HepG2 (cell line): ENCODE data around the gene MTA1. TPM values are rescaled to one million over a fixed set of nuclear protein-coding genes. Genes with fewer than 3 reads are reported as not detected.

Experiments used
- ATF7 ChIP-seq, 2 experiments: fragments of 450-650 bp in 1 of 2; sonication (generic) in 1 of 2; formaldehyde crosslinking in 1 of 2; IDR thresholded peaks; 2 replicates each; pipeline versions ENCODE4 v1.4.0 to v1.6.1; 2016 to 2020; ENCODE audit warnings: antibody characterized with exemption in 1 of 2, mild to moderate bottlenecking in 1 of 2, missing genetic modification reagents in 1 of 2
- DPF2 ChIP-seq: sonication (generic); formaldehyde crosslinking; IDR thresholded peaks from 2 replicates; pipeline ENCODE4 v1.4.0; 2020; ENCODE audit warnings: mild to moderate bottlenecking, low read depth, missing genetic modification reagents, borderline replicate concordance
- FOXA1 ChIP-seq, 2 experiments: fragments of 450-650 bp in 1 of 2; sonication (generic) in 1 of 2; formaldehyde crosslinking in 1 of 2; IDR thresholded peaks; 2 replicates each; pipeline versions ENCODE4 v1.4.0 to v1.6.1; 2016 to 2020; ENCODE audit warnings: missing genetic modification reagents in 1 of 2
- GTF3A ChIP-seq: sonication (generic); formaldehyde crosslinking; conservative IDR thresholded peaks from 2 replicates; pipeline ENCODE4 v1.4.0; 2020; ENCODE audit warnings: mild to moderate bottlenecking, missing genetic modification reagents
- NKX3-1 ChIP-seq: sonication (generic); formaldehyde crosslinking; IDR thresholded peaks from 2 replicates; pipeline ENCODE4 v1.5.0; 2020; ENCODE audit warnings: missing genetic modification reagents
- SPEN ChIP-seq: sonication (generic); formaldehyde crosslinking; IDR thresholded peaks from 2 replicates; pipeline ENCODE4 v1.5.1; 2020; ENCODE audit warnings: low read depth, mild to moderate bottlenecking, missing genetic modification reagents
- ZNF101 ChIP-seq: sonication (generic); formaldehyde crosslinking; IDR thresholded peaks from 2 replicates; pipeline ENCODE4 v1.4.0; 2020; ENCODE audit warnings: mild to moderate bottlenecking, low read depth, missing genetic modification reagents, borderline replicate concordance
- ZNF296 ChIP-seq: sonication (generic); formaldehyde crosslinking; conservative IDR thresholded peaks from 2 replicates; pipeline ENCODE4 v1.5.0; 2020; ENCODE audit warnings: mild to moderate bottlenecking, missing genetic modification reagents
- ZNF772 ChIP-seq: sonication (generic); formaldehyde crosslinking; IDR thresholded peaks from 2 replicates; pipeline ENCODE4 v1.5.0; 2020; ENCODE audit warnings: mild to moderate bottlenecking, missing genetic modification reagents
- polyA plus RNA-seq, 8 experiments: library from polyadenylated mRNA; depleted of rRNA in 3 of 8; stranded (reverse) in 7 of 8; unstranded in 1 of 8; fragments of >200 nt; fragmentation: Illumina TruSeq in 4 of 8; extraction: Trizol in 4 of 8; gene quantifications; 2 replicates each; pipeline versions ENCODE4 v1.2.1 to v1.2.3, GENCODE V29; 2011 to 2016; ENCODE audit warnings: low read depth in 4 of 8, missing spikeins in 1 of 8, mixed read lengths in 1 of 8; ENCODE audit not compliant: insufficient read depth in 1 of 8
- total RNA-seq, 5 experiments: library from RNA; depleted of rRNA; stranded (reverse); fragments of >200 nt; fragmentation: Illumina TruSeq; extraction: Trizol; gene quantifications; 2 replicates each; pipeline ENCODE4 v1.2.3, GENCODE V29; 2016; ENCODE audit warnings: low read depth in 1 of 5
- TF ChIP-seq, protein P1 (sequence below): sonication (generic); formaldehyde crosslinking; conservative IDR thresholded peaks from 2 replicates; pipeline ENCODE4 v1.8.1; 2023; ENCODE audit warnings: missing genetic modification reagents
- TF ChIP-seq, protein P2 (sequence below): sonication (generic); formaldehyde crosslinking; IDR thresholded peaks from 2 replicates; pipeline ENCODE4 v1.4.0; 2020; ENCODE audit warnings: missing genetic modification reagents, mild to moderate bottlenecking, borderline replicate concordance
- TF ChIP-seq, protein P3 (sequence below): sonication (generic); formaldehyde crosslinking; IDR thresholded peaks from 2 replicates; pipeline ENCODE4 v1.8.0; 2022; ENCODE audit warnings: mild to moderate bottlenecking, missing genetic modification reagents, moderate library complexity
- TF ChIP-seq, protein P4 (sequence below): sonication (generic); formaldehyde crosslinking; IDR thresholded peaks from 2 replicates; pipeline ENCODE4 v1.4.0; 2020; ENCODE audit warnings: mild to moderate bottlenecking, missing genetic modification reagents
- TF ChIP-seq, protein P5 (sequence below): sonication (generic); formaldehyde crosslinking; IDR thresholded peaks from 2 replicates; pipeline ENCODE4 v1.4.0; 2020; ENCODE audit warnings: missing genetic modification reagents

MTA1 gene
- total and polyA plus RNA-seq, 2 of the 13 experiments (the other 11 are each of a cell fraction or from before 2014, with no cell fraction given): 35.2 to 85.8 TPM

DNA sequence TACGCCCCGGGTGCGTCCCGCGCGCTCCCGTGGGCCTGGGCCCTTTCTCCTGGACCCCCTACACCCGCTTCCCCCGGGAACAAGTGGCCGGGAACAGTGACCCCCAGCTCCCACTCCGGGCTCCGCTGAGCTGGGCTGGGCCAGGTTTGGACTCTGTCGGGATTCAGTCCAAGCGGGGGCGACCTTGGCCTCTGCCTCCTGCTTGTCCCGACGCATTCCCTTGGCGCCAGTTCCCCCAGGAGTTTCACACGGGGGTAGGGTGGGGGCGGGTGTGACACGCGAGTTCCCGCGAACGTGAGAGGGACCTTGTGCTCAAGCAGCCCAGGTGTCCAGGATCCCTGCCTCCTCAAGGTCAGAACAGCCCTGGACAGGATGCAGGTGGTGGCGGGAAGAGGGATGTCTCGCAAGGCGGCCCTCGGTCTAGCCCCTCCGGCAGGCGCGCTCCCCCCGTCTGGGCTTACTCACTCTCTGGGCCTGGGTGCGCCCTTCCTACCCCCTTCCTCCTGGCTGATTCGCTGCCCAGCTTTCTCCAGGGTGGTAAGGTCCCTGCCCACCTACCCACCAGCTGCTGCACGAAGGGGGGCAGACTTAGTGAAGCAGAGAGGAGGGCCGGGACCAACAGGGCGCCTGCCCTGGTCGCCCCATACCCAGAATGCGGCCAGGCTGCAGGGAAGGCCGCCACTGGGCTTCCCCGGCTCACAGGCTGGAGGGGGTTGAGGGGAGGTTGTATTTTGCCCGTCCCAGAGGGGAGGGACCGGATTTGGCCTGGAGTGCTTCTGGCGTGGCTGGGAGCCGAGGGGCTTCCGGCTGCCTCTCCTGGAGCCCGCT, 55.9 kb downstream of the MTA1 start (continued):
- TF ChIP-seq, protein P1, sequence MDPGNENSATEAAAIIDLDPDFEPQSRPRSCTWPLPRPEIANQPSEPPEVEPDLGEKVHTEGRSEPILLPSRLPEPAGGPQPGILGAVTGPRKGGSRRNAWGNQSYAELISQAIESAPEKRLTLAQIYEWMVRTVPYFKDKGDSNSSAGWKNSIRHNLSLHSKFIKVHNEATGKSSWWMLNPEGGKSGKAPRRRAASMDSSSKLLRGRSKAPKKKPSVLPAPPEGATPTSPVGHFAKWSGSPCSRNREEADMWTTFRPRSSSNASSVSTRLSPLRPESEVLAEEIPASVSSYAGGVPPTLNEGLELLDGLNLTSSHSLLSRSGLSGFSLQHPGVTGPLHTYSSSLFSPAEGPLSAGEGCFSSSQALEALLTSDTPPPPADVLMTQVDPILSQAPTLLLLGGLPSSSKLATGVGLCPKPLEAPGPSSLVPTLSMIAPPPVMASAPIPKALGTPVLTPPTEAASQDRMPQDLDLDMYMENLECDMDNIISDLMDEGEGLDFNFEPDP (CRISPR knock-in tag): 0 out of 2 replicates have a peak, but pooled peaks have one; percentile 21
- 0 out of 2 replicates have a peak, but pooled peaks have one; percentile 54 for TF ChIP-seq ZNF101
- TF ChIP-seq NKX3-1 (CRISPR knock-in tag): no peak
- 0 out of 2 replicates have a peak, but pooled peaks have one; percentile 52 for TF ChIP-seq DPF2 (CRISPR knock-in tag)
- no peak for TF ChIP-seq ZNF296 (CRISPR knock-in tag)
- TF ChIP-seq, protein P2, sequence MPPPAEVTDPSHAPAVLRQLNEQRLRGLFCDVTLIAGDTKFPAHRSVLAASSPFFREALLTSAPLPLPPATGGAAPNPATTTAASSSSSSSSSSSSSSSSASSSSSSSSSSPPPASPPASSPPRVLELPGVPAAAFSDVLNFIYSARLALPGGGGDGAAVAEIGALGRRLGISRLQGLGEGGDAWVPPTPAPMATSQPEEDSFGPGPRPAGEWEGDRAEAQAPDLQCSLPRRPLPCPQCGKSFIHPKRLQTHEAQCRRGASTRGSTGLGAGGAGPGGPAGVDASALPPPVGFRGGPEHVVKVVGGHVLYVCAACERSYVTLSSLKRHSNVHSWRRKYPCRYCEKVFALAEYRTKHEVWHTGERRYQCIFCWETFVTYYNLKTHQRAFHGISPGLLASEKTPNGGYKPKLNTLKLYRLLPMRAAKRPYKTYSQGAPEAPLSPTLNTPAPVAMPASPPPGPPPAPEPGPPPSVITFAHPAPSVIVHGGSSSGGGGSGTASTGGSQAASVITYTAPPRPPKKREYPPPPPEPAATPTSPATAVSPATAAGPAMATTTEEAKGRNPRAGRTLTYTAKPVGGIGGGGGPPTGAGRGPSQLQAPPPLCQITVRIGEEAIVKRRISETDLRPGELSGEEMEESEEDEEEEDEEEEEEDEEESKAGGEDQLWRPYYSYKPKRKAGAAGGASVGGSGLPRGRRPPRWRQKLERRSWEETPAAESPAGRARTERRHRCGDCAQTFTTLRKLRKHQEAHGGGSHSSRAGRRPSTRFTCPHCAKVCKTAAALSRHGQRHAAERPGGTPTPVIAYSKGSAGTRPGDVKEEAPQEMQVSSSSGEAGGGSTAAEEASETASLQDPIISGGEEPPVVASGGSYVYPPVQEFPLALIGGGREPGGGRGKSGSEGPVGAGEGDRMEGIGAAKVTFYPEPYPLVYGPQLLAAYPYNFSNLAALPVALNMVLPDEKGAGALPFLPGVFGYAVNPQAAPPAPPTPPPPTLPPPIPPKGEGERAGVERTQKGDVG (CRISPR knock-in tag): 0 out of 2 replicates have a peak, but pooled peaks have one; percentile 41
- TF ChIP-seq, protein P3, sequence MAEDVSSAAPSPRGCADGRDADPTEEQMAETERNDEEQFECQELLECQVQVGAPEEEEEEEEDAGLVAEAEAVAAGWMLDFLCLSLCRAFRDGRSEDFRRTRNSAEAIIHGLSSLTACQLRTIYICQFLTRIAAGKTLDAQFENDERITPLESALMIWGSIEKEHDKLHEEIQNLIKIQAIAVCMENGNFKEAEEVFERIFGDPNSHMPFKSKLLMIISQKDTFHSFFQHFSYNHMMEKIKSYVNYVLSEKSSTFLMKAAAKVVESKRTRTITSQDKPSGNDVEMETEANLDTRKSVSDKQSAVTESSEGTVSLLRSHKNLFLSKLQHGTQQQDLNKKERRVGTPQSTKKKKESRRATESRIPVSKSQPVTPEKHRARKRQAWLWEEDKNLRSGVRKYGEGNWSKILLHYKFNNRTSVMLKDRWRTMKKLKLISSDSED (CRISPR knock-in tag): no peak
- 0 out of 2 replicates have a peak, but pooled peaks have one; percentile 30 for TF ChIP-seq ZNF772 (CRISPR knock-in tag)
- TF ChIP-seq SPEN: 0 out of 2 replicates have a peak, but pooled peaks have one; percentile 17
- no peak for TF ChIP-seq FOXA1 (IDR thresholded peaks at IDR 0.05)
- no peak for TF ChIP-seq FOXA1 (CRISPR knock-in tag; IDR thresholded peaks at IDR 0.05)
- TF ChIP-seq ATF7 (IDR thresholded peaks at IDR 0.05): no peak
- no peak for TF ChIP-seq ATF7 (CRISPR knock-in tag; IDR thresholded peaks at IDR 0.05)
- TF ChIP-seq, protein P4, sequence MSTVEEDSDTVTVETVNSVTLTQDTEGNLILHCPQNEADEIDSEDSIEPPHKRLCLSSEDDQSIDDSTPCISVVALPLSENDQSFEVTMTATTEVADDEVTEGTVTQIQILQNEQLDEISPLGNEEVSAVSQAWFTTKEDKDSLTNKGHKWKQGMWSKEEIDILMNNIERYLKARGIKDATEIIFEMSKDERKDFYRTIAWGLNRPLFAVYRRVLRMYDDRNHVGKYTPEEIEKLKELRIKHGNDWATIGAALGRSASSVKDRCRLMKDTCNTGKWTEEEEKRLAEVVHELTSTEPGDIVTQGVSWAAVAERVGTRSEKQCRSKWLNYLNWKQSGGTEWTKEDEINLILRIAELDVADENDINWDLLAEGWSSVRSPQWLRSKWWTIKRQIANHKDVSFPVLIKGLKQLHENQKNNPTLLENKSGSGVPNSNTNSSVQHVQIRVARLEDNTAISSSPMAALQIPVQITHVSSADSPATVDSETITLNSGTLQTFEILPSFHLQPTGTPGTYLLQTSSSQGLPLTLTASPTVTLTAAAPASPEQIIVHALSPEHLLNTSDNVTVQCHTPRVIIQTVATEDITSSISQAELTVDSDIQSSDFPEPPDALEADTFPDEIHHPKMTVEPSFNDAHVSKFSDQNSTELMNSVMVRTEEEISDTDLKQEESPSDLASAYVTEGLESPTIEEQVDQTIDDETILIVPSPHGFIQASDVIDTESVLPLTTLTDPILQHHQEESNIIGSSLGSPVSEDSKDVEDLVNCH (CRISPR knock-in tag): 0 out of 2 replicates have a peak, but pooled peaks have one; percentile 31
- TF ChIP-seq, protein P5, sequence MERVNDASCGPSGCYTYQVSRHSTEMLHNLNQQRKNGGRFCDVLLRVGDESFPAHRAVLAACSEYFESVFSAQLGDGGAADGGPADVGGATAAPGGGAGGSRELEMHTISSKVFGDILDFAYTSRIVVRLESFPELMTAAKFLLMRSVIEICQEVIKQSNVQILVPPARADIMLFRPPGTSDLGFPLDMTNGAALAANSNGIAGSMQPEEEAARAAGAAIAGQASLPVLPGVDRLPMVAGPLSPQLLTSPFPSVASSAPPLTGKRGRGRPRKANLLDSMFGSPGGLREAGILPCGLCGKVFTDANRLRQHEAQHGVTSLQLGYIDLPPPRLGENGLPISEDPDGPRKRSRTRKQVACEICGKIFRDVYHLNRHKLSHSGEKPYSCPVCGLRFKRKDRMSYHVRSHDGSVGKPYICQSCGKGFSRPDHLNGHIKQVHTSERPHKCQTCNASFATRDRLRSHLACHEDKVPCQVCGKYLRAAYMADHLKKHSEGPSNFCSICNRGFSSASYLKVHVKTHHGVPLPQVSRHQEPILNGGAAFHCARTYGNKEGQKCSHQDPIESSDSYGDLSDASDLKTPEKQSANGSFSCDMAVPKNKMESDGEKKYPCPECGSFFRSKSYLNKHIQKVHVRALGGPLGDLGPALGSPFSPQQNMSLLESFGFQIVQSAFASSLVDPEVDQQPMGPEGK: peak; percentile 67
- TF ChIP-seq GTF3A: 0 out of 2 replicates have a peak, but pooled peaks have one; percentile 43
